NCI-H1694 (cell line): Measurements from ENCODE around the gene MRPL54.

ENCODE experiments used
- DNase-seq: peaks from one replicate; lab custom pipeline; 2025; lab: John Stamatoyannopoulos, UW

The MRPL54 gene

GRCh38 chr19:3762501-3763459, at the start of gene MRPL54:
Gene MRPL54 (plus strand): TSS chr19:3762682. CDS start chr19:3762701, 19 bp downstream.
- DNase-seq = peak; percentile 94

GRCh38 chr19:3716147-3716668, 46.3 kb upstream of the MRPL54 start:
- no peak for DNase-seq

GRCh38 chr19:3719868-3720267, 42.6 kb upstream of the MRPL54 start:
- DNase-seq = no peak

GRCh38 chr19:3720349-3720917, 42.0 kb upstream of the MRPL54 start:
- DNase-seq = no peak

GRCh38 chr19:3721131-3721886, 41.2 kb upstream of the MRPL54 start:
- DNase-seq = peak; percentile 66

- DNase-seq = no peak
These were observed 40.5 kb upstream of the MRPL54 start for GRCh38 chr19:3721887-3722442.

- no peak for DNase-seq
These were observed 39.9 kb upstream of the MRPL54 start for GRCh38 chr19:3722443-3723109.

GRCh38 chr19:3723110-3723488, 39.4 kb upstream of the MRPL54 start:
- DNase-seq = no peak

- DNase-seq = peak; percentile 57
These were observed 38.6 kb upstream of the MRPL54 start for GRCh38 chr19:3723883-3724282.

- DNase-seq = no peak
These were observed 37.4 kb upstream of the MRPL54 start for GRCh38 chr19:3725121-3725520.

GRCh38 chr19:3725640-3726310, 36.7 kb upstream of the MRPL54 start:
- no peak for DNase-seq

- DNase-seq = no peak
These were observed 32.0 kb upstream of the MRPL54 start for GRCh38 chr19:3730457-3730958.

- no peak for DNase-seq
These were observed 30.4 kb upstream of the MRPL54 start for GRCh38 chr19:3732108-3732507.

- DNase-seq = no peak
These were observed 28.8 kb upstream of the MRPL54 start for GRCh38 chr19:3733549-3734309.

GRCh38 chr19:3734310-3734600, 28.2 kb upstream of the MRPL54 start:
- no peak for DNase-seq

GRCh38 chr19:3736106-3736724, 26.3 kb upstream of the MRPL54 start:
- DNase-seq = no peak

GRCh38 chr19:3737487-3738205, 24.8 kb upstream of the MRPL54 start:
- no peak for DNase-seq

- DNase-seq = no peak
These were observed 23.8 kb upstream of the MRPL54 start for GRCh38 chr19:3738477-3739220.
